Measurements from ENCODE around the gene PMIS2.

GRCh38 chr19:35582760-35583159 lies 3.2 kb upstream of the PMIS2 start:
- TF ChIP-seq CTCF (IDR thresholded peaks at IDR 0.05; ENCODE audit: control extremely low read depth in 1 of 3, insufficient read depth in 1 of 3, low read depth in 1 of 3, low read length in 3 of 3): no peak
- TF ChIP-seq RAD21 (IDR thresholded peaks at IDR 0.05 in 1 of 2, conservative IDR thresholded peaks at IDR 0.05 in 1 of 2; ENCODE audit: low read depth in 2 of 2, low read length in 2 of 2): no peak
- no peak for TF ChIP-seq POLR2A (IDR thresholded peaks at IDR 0.05; ENCODE audit: control extremely low read depth in 1 of 2, low read depth in 2 of 2, low read length in 2 of 2)
- TF ChIP-seq USF2 (IDR thresholded peaks at IDR 0.05; ENCODE audit: low read length): no peak
- TF ChIP-seq SUZ12 (IDR thresholded peaks at IDR 0.05; ENCODE audit: low read length): no peak
- no peak for TF ChIP-seq SP4 (IDR thresholded peaks at IDR 0.05; ENCODE audit: low read length)
- TF ChIP-seq JUN (IDR thresholded peaks at IDR 0.05; ENCODE audit: low read depth, low read length): no peak
- no peak for TF ChIP-seq CREB1 (IDR thresholded peaks at IDR 0.05)
- no peak for TF ChIP-seq POLR2AphosphoS5 (IDR thresholded peaks at IDR 0.05; ENCODE audit: low read depth, low read length)
- TF ChIP-seq TBP (IDR thresholded peaks at IDR 0.05; ENCODE audit: low read depth, low read length): no peak
- TF ChIP-seq YY1 (IDR thresholded peaks at IDR 0.05; ENCODE audit: low read depth, low read length): no peak
- TF ChIP-seq ZNF274 (IDR thresholded peaks at IDR 0.05; ENCODE audit: borderline replicate concordance, extremely low read depth, low read length): no peak
